ENCODE data around the gene MRPL51. TPM values are rescaled to one million over a fixed set of nuclear protein-coding genes. Genes with fewer than 3 reads are reported as not detected.
A peak's percentile ranks its signal among the peaks of the same experiment; 100 is the strongest.

MRPL51 gene
- total and polyA plus RNA-seq, 2 experiments from 2014 or later = 93.9 to 463 TPM

GRCh38 chr12:6539314-6539682 is 46.2 kb upstream of the MRPL51 start:
- peaks cover 61% of the 10 kb centered on the region for H3K27me3 Mint-ChIP-seq (ENCODE audit: insufficient read depth, low read depth, poor library complexity)
- no peak overlapping the region for H2AFZ ChIP-seq

More at GRCh38 chr12:6539314-6539682, 46.2 kb upstream of the MRPL51 start:
- Mint-ChIP-seq H3K36me3 (ENCODE audit: low read depth) (peaks cover 76% of the 10 kb centered on the region), H3K27ac (peak overlapping the region; percentile 88; the same call in 1 of the 2 replicates), H3K4me1 (peaks cover 48% of the 10 kb centered on the region), H3K9me3 (peaks cover 20% of the 10 kb centered on the region; the same call in 2 of the 3 replicates), H3K4me3 (peak overlapping the region; percentile 6; the same call in 1 of the 3 replicates)
- H3K9me2 ChIP-seq (ENCODE audit: insufficient read depth) = no peaks in the 10 kb centered on the region
- H3K36me3 ChIP-seq (ENCODE audit: insufficient read depth) = peaks cover 28% of the 10 kb centered on the region
- peaks cover 26% of the 10 kb centered on the region for H3K79me2 ChIP-seq (replicated peaks; ENCODE audit: insufficient read depth)
- peaks cover 26% of the 10 kb centered on the region for H4K20me1 ChIP-seq (replicated peaks; ENCODE audit: insufficient read depth)
- no peak overlapping the region; the same call in 1 of the 2 replicates for H3K4me2 ChIP-seq
- H3K27me3 ChIP-seq (ENCODE audit: insufficient read depth) = no peaks in the 10 kb centered on the region
- H3K4me1 ChIP-seq (ENCODE audit: insufficient read depth) = peaks cover 22% of the 10 kb centered on the region
- DNase-seq (ENCODE audit: low spot score) (no peak), ATAC-seq (peak; percentile 0; the same call in 1 of the 3 replicates)
- peak overlapping the region; percentile 47; the same call in 1 of the 2 replicates for H3K4me3 ChIP-seq
- TF ChIP-seq, protein P1, sequence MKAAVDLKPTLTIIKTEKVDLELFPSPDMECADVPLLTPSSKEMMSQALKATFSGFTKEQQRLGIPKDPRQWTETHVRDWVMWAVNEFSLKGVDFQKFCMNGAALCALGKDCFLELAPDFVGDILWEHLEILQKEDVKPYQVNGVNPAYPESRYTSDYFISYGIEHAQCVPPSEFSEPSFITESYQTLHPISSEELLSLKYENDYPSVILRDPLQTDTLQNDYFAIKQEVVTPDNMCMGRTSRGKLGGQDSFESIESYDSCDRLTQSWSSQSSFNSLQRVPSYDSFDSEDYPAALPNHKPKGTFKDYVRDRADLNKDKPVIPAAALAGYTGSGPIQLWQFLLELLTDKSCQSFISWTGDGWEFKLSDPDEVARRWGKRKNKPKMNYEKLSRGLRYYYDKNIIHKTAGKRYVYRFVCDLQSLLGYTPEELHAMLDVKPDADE (IDR thresholded peaks at IDR 0.05) = no peak
- no peak for TF ChIP-seq STAT1 (IDR thresholded peaks at IDR 0.05; ENCODE audit: unreplicated experiment)
- no peak for TF ChIP-seq POLR2AphosphoS5 (IDR thresholded peaks at IDR 0.05; ENCODE audit: low read depth)
- TF ChIP-seq, protein P2, sequence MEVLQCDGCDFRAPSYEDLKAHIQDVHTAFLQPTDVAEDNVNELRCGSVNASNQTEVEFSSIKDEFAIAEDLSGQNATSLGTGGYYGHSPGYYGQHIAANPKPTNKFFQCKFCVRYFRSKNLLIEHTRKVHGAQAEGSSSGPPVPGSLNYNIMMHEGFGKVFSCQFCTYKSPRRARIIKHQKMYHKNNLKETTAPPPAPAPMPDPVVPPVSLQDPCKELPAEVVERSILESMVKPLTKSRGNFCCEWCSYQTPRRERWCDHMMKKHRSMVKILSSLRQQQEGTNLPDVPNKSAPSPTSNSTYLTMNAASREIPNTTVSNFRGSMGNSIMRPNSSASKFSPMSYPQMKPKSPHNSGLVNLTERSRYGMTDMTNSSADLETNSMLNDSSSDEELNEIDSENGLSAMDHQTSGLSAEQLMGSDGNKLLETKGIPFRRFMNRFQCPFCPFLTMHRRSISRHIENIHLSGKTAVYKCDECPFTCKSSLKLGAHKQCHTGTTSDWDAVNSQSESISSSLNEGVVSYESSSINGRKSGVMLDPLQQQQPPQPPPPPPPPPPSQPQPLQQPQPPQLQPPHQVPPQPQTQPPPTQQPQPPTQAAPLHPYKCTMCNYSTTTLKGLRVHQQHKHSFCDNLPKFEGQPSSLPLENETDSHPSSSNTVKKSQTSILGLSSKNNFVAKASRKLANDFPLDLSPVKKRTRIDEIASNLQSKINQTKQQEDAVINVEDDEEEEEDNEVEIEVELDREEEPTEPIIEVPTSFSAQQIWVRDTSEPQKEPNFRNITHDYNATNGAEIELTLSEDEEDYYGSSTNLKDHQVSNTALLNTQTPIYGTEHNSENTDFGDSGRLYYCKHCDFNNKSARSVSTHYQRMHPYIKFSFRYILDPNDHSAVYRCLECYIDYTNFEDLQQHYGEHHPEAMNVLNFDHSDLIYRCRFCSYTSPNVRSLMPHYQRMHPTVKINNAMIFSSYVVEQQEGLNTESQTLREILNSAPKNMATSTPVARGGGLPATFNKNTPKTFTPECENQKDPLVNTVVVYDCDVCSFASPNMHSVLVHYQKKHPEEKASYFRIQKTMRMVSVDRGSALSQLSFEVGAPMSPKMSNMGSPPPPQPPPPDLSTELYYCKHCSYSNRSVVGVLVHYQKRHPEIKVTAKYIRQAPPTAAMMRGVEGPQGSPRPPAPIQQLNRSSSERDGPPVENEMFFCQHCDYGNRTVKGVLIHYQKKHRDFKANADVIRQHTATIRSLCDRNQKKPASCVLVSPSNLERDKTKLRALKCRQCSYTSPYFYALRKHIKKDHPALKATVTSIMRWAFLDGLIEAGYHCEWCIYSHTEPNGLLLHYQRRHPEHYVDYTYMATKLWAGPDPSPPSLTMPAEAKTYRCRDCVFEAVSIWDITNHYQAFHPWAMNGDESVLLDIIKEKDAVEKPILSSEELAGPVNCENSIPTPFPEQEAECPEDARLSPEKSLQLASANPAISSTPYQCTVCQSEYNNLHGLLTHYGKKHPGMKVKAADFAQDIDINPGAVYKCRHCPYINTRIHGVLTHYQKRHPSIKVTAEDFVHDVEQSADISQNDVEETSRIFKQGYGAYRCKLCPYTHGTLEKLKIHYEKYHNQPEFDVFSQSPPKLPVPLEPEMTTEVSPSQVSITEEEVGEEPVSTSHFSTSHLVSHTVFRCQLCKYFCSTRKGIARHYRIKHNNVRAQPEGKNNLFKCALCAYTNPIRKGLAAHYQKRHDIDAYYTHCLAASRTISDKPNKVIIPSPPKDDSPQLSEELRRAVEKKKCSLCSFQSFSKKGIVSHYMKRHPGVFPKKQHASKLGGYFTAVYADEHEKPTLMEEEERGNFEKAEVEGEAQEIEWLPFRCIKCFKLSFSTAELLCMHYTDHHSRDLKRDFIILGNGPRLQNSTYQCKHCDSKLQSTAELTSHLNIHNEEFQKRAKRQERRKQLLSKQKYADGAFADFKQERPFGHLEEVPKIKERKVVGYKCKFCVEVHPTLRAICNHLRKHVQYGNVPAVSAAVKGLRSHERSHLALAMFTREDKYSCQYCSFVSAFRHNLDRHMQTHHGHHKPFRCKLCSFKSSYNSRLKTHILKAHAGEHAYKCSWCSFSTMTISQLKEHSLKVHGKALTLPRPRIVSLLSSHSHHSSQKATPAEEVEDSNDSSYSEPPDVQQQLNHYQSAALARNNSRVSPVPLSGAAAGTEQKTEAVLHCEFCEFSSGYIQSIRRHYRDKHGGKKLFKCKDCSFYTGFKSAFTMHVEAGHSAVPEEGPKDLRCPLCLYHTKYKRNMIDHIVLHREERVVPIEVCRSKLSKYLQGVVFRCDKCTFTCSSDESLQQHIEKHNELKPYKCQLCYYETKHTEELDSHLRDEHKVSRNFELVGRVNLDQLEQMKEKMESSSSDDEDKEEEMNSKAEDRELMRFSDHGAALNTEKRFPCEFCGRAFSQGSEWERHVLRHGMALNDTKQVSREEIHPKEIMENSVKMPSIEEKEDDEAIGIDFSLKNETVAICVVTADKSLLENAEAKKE (CRISPR knock-in tag; IDR thresholded peaks at IDR 0.05) = no peak
- TF ChIP-seq EZH2 (IDR thresholded peaks at IDR 0.05; ENCODE audit: low read depth, unreplicated experiment) = no peak
- no peak for TF ChIP-seq ZNF331 (CRISPR knock-in tag; IDR thresholded peaks at IDR 0.05; ENCODE audit: low read depth)
- no peak for TF ChIP-seq EZH2phosphoT487 (IDR thresholded peaks at IDR 0.05; ENCODE audit: unreplicated experiment)
- TF ChIP-seq, protein P3, sequence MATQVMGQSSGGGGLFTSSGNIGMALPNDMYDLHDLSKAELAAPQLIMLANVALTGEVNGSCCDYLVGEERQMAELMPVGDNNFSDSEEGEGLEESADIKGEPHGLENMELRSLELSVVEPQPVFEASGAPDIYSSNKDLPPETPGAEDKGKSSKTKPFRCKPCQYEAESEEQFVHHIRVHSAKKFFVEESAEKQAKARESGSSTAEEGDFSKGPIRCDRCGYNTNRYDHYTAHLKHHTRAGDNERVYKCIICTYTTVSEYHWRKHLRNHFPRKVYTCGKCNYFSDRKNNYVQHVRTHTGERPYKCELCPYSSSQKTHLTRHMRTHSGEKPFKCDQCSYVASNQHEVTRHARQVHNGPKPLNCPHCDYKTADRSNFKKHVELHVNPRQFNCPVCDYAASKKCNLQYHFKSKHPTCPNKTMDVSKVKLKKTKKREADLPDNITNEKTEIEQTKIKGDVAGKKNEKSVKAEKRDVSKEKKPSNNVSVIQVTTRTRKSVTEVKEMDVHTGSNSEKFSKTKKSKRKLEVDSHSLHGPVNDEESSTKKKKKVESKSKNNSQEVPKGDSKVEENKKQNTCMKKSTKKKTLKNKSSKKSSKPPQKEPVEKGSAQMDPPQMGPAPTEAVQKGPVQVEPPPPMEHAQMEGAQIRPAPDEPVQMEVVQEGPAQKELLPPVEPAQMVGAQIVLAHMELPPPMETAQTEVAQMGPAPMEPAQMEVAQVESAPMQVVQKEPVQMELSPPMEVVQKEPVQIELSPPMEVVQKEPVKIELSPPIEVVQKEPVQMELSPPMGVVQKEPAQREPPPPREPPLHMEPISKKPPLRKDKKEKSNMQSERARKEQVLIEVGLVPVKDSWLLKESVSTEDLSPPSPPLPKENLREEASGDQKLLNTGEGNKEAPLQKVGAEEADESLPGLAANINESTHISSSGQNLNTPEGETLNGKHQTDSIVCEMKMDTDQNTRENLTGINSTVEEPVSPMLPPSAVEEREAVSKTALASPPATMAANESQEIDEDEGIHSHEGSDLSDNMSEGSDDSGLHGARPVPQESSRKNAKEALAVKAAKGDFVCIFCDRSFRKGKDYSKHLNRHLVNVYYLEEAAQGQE (IDR thresholded peaks at IDR 0.05; ENCODE audit: unreplicated experiment) = no peak
- TF ChIP-seq, protein P4, sequence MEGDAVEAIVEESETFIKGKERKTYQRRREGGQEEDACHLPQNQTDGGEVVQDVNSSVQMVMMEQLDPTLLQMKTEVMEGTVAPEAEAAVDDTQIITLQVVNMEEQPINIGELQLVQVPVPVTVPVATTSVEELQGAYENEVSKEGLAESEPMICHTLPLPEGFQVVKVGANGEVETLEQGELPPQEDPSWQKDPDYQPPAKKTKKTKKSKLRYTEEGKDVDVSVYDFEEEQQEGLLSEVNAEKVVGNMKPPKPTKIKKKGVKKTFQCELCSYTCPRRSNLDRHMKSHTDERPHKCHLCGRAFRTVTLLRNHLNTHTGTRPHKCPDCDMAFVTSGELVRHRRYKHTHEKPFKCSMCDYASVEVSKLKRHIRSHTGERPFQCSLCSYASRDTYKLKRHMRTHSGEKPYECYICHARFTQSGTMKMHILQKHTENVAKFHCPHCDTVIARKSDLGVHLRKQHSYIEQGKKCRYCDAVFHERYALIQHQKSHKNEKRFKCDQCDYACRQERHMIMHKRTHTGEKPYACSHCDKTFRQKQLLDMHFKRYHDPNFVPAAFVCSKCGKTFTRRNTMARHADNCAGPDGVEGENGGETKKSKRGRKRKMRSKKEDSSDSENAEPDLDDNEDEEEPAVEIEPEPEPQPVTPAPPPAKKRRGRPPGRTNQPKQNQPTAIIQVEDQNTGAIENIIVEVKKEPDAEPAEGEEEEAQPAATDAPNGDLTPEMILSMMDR (conservative IDR thresholded peaks at IDR 0.05; ENCODE audit: low read depth in 2 of 2) = no peak
- H3F3A ChIP-seq (replicated peaks; ENCODE audit: low read depth) = peaks cover 67% of the 10 kb centered on the region
- H3K27ac ChIP-seq (ENCODE audit: low read depth) = peak overlapping the region; percentile 85
